Rectal smooth muscle tissue (tissue), 1 donor: ENCODE data around the gene TTC33.

Source experiments
- H3K27ac ChIP-seq: one replicate; pipeline ENCODE4 v1.7.0; 2013; ENCODE audit warnings: low read depth, low read length, inconsistent platforms
- H3K27me3 ChIP-seq: one replicate; pipeline ENCODE4 v1.7.0; 2013; ENCODE audit warnings: low read length; ENCODE audit not compliant: control insufficient read depth, insufficient read depth
- H3K36me3 ChIP-seq: one replicate; pipeline ENCODE4 v1.7.0; 2013; ENCODE audit warnings: low read length; ENCODE audit not compliant: control insufficient read depth, insufficient read depth
- H3K4me1 ChIP-seq: one replicate; pipeline ENCODE4 v1.7.0; 2013; ENCODE audit warnings: low read length; ENCODE audit not compliant: control insufficient read depth, insufficient read depth
- H3K4me3 ChIP-seq: one replicate; pipeline ENCODE4 v1.7.0; 2013; ENCODE audit warnings: low read length
- H3K9ac ChIP-seq: one replicate; pipeline ENCODE4 v1.7.0; 2013; ENCODE audit warnings: low read length

TTC33 gene

DNA sequence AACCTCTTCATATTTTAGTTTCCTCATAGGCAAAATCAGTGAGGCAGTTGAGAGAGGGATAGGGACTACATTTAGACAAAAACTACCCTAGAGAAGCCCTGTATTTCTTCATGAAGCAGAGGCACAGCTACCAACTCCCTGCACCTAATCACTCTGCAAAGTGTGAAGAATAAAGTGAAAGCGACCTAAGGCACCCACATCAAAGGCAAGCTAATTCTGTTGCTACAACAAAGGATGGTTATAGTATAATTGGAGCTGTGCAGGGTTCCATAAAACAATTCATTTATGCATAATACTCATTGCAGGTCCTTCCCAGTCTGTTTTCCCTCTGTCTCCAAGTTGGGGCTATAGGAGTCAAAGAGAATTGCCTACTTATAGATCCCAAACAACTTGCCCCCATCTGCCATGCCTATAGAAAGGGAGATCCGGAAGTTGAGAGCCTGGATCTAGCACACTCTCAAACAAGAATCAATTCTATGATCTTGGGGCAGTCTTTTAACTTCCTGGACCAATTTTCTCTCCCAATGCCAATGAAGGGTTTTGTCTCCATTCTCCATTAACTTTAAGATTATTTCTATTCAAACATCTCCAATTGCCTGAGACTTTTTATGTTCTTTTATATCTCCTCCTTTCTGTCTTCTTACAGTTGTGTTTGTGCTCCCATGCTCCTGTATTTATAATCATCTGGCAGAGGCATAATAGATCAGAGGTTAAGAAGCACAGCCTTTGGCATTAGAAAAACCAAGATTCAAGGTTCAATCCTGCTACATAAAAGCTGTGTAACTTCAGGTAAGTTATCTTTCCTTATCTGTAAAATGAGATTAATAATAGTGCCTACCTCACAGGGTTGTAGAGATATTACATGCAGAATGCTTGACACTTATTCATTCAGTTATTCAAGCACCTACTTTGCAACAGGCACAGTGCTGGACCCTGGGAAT lies 132.0 kb downstream of the TTC33 start:
- no peak overlapping the region for H3K4me3 ChIP-seq
- no peak overlapping the region for H3K9ac ChIP-seq
- H3K36me3 ChIP-seq = no peaks in the 10 kb centered on the region
- H3K4me1 ChIP-seq = no peaks in the 10 kb centered on the region
- H3K27me3 ChIP-seq = no peaks in the 10 kb centered on the region
- H3K27ac ChIP-seq = no peak overlapping the region

DNA sequence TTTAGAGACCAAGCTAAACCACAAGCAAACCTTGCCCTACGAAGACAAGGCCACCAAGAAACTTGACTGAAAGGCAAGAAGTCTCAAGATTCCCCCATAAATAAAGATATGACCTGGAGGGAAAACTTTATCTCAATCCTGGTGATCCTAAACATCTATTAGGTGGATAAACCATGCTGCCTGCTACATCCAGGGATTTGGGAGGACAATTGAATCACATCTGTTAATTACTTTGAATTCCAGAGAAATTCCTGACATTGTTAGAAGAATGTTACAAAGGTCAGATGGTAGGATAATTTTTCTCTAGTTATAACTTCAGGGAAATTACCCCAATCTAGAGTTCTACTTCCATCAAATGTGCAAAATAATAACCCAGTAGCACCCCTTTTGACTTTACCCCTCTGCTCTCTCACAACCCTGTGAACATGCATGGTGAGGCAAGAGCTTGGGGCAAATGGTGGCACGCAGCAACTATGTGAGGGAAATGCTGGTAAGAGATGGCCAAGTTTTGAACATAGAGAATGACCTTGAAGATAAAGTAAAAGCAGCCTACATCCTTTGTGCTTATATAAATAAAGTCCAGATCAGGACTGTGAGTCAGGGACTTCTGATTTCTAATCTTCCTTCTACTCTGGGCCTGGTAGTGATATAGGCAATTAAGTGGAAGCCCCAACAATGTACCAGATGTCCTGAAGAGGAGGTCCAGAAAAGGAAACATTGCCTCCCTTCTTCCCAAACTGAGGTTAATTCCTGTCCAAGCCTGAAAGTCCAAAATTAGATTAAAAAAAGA lies 133.1 kb downstream of the TTC33 start:
- Histone ChIP-seq H3K27ac (no peak overlapping the region), H3K4me3 (no peak overlapping the region), H3K27me3 (no peaks in the 10 kb centered on the region), H3K4me1 (no peaks in the 10 kb centered on the region), H3K9ac (no peak overlapping the region), H3K36me3 (no peaks in the 10 kb centered on the region)

DNA sequence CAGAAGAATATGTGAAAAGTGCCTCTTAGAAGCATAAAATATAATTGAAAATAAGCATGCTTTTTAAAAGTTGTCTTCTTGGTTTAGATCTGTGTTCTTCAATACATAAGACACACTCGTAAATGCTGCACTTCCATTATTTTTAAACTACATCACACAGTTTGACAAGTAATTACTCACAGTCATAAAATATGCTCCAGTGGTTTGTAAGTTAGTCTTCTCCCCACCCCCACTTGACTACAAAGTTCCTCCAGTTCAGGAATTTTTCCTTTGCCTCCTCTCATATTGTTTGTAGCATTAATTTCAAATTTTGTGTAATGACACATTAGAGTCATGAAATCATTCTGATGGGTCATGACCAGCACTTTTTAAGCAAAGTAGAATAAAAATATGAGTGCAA lies 136.3 kb downstream of the TTC33 start:
- Histone ChIP-seq H3K4me1 (no peaks in the 10 kb centered on the region), H3K9ac (no peak overlapping the region), H3K4me3 (no peak overlapping the region), H3K27me3 (no peaks in the 10 kb centered on the region), H3K27ac (no peak overlapping the region), H3K36me3 (no peaks in the 10 kb centered on the region)

DNA sequence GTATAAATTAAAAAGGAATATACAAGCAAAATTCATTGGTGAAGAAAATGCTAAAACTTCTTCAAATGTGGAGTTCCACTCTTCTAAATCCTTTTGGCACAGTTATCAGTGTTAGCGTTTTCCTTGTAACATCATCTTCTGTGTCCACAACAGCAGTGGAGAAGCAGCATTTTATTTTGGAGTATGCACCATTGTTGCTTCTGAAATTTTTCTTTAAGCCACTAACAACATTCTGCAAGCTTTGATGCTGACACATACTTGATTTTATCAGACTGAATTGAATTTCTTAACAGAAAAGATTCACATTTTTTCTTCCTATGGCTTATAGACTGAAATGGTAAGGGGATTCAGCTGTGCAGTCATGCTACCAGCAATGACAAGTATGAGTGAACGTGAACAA lies 136.8 kb downstream of the TTC33 start:
- Histone ChIP-seq H3K27me3 (no peaks in the 10 kb centered on the region), H3K27ac (no peak overlapping the region), H3K4me3 (no peak overlapping the region), H3K4me1 (no peaks in the 10 kb centered on the region), H3K36me3 (no peaks in the 10 kb centered on the region), H3K9ac (no peak overlapping the region)

DNA sequence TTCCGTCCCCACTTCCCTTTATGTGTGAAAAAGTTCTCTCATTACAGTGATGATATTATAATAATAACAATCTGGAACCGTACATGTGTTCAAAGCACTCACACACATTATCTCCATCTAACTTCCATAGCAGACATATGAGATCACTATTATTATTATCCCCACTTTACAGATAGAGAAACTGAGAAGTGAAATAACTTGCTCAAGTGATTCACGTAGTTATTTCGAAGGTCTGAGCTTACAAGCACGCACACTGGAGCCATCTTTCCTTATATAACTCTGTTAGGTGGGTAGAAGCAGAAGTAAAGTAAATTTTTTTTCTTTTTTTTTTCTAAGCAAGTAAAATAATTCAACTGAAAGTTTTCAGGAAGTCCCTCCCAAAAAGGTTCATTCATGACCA lies 139.0 kb downstream of the TTC33 start:
- Histone ChIP-seq H3K9ac (no peak overlapping the region), H3K27ac (no peak overlapping the region), H3K36me3 (no peaks in the 10 kb centered on the region), H3K27me3 (no peaks in the 10 kb centered on the region), H3K4me1 (no peaks in the 10 kb centered on the region), H3K4me3 (no peak overlapping the region)

DNA sequence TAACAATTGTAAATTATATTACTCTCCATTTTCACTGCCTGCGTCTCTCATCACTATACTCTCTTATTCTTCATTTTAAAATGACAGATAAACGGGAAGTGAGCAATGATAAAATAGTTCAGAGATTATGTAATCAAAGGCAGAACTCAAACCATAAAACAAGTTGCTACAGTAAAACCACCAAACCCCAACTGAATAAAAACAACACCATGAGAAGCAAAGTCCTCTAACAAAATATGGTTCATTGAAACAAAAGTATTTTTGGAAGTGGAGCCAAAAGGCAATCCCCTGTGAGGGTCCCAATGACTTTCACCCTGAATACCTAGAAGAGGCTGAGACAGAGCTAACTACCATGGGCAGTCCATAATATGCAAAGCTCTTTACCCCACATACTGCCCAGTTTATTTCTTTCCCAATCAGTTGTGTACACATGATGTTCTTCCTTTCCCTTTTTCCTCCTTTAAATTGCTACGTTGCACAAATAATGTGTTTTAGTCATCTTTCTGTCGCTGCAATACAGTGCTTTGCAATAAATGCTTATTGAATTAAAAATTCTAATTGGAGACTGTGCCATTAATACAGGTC lies 140.1 kb downstream of the TTC33 start:
- Histone ChIP-seq H3K4me1 (no peaks in the 10 kb centered on the region), H3K36me3 (no peaks in the 10 kb centered on the region), H3K4me3 (no peak overlapping the region), H3K9ac (no peak overlapping the region), H3K27me3 (no peaks in the 10 kb centered on the region), H3K27ac (no peak overlapping the region)

DNA sequence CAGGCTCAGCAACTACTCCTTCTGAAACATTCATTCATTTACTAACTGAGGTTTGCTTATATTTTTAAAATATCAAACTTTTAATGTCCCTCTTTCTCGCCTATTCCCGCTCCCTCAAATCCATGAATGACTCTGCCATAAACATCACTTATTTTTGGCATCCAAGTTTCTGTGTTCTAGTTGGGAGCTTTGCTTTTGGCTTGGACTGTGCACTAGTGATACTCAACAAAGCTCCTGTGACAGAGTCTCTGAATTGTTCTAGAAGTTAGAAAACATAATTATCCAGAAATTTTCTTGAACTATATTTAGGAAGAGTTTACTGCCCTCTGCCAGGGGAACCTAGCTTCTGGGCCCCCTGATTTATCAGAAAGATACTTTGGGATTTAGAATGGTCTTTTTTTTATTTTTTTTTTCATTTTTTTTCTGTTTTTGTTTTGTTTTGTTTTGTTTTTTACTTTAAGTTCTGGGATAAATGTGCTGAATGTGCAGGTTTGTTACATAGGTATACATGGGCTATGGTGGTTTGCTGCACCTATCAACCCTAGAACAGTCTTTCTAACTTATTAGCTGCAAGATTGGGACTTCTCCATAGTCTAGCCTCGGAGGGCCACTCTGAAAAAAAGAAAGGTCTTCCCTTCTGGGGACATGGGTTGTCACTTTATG lies 140.7 kb downstream of the TTC33 start:
- Histone ChIP-seq H3K27me3 (no peaks in the 10 kb centered on the region), H3K4me3 (no peak overlapping the region), H3K27ac (no peak overlapping the region), H3K4me1 (no peaks in the 10 kb centered on the region), H3K9ac (no peak overlapping the region), H3K36me3 (no peaks in the 10 kb centered on the region)

DNA sequence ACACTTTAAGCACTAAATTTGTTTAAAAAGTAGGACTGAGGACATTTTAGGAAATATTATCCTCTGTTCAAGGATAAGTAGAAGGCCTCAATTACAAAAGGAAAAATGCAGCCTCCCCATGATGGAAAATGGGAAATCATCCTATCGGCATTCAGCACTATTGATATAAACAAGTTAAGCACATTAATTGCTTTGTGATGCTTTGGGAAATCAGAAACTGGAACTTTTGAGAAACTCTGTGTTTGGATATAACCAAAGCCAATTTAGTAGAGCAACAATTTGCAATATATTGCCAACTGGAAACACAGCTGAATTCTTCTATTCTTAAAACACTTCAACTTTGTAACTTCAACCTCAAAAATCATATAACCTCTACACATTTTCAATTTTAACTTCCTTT lies 141.3 kb downstream of the TTC33 start:
- Histone ChIP-seq H3K9ac (no peak overlapping the region), H3K27ac (no peak overlapping the region), H3K4me1 (no peaks in the 10 kb centered on the region), H3K27me3 (no peaks in the 10 kb centered on the region), H3K36me3 (no peaks in the 10 kb centered on the region), H3K4me3 (no peak overlapping the region)

DNA sequence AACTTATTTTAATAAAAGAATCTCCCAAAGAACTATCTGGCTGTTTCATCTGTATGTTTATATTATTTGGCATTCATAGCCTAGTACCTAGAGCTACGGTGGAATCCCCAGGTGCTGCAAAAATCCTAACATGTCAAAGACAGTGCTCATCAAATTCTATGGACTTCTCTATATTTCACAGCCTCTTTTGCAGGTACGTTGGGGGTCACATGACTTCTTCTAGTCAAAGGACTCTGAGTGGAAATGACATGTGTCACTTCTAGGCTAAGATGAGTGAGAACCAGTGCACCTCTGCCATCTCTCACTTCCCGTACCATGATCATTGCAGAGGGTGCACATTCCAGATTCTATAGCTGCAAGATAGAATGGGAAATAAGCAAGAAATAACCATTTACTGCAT lies 148.6 kb downstream of the TTC33 start:
- Histone ChIP-seq H3K4me3 (no peak overlapping the region), H3K36me3 (no peaks in the 10 kb centered on the region), H3K27me3 (no peaks in the 10 kb centered on the region), H3K9ac (no peak overlapping the region), H3K4me1 (no peaks in the 10 kb centered on the region), H3K27ac (no peak overlapping the region)

DNA sequence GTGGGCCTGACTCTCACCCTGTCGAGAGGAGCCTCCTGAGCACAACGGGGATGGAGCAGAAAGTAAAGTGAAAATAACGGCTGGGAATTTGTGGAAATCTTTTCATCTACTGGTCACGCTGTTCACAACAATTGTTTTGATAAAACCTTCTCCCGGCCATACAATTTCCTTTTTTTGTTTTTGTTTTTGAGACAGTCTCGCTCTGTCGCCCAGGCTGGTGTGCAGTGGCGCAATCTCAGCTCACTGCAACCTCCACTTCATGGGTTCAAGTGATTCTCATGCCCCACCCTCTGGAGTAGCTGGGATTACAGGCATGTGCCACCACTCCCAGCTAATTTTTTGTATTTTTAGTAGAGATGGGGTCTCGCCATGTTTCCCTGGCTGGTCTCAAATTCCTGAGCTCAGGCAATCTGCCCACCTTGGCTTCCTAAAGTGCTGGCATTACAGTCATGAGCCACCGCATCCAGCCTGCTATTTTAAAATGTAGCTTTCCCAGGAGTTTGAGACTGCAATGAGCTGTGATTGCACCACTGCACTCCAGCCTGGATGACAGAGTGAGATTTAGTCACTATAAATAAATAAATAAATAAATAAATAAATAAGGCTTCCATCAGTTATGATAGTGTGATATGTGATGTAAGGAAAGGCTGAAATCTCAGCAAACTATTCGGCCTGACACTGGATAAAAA lies 149.5 kb downstream of the TTC33 start:
- no peak overlapping the region for H3K27ac ChIP-seq

DNA sequence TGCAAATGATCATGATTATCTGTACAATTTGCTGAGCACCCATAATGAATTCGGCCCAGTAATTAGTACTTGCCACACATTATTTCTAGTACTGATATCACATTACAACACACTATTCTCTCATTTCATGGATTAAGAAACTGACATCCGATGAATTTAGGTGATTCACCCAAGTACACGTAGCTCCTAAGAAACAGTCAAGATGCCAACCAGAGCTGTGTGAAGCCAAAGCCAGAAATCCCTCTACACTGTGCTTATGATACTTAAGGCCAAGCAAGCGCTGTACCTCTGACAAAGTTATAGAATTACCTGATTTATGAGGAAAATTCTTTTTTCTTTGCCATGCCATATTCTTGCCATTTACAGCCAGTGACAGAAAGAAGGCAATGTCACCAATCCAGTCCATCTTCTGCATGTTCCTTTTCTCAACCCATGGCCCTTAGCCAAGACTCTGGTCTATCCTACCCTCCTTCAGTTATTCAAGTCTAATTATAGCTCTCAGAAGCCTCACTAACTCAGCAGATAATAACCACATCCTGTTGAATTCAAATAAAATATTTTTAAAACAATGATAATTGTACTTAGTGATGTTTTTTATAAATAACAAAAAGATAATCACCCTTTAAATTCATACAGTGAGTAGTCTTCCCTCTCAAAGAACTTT lies 150.3 kb downstream of the TTC33 start:
- Histone ChIP-seq H3K4me1 (no peaks in the 10 kb centered on the region), H3K27ac (no peak overlapping the region), H3K27me3 (no peaks in the 10 kb centered on the region), H3K36me3 (no peaks in the 10 kb centered on the region), H3K4me3 (no peak overlapping the region), H3K9ac (no peak overlapping the region)

More for the DNA sequence above, 149.5 kb downstream of the TTC33 start:
- no peaks in the 10 kb centered on the region for H3K27me3 ChIP-seq
- H3K4me1 ChIP-seq = no peaks in the 10 kb centered on the region
- no peaks in the 10 kb centered on the region for H3K36me3 ChIP-seq
- no peak overlapping the region for H3K9ac ChIP-seq
- H3K4me3 ChIP-seq = no peak overlapping the region
